GM12891 (cell line): ENCODE results near the gene NTRK3.

Experiments used
- POLR2A ChIP-seq: IDR thresholded peaks from 2 replicates; pipeline ENCODE4 v1.6.1; 2011; ENCODE audit warnings: low read depth, low read length, control low read depth
- POLR2AphosphoS5 ChIP-seq: IDR thresholded peaks from 2 replicates; pipeline ENCODE4 v1.6.1; 2011; ENCODE audit warnings: low read depth, low read length, control low read depth
- POU2F2 ChIP-seq: IDR thresholded peaks from 2 replicates; pipeline ENCODE4 v1.6.1; 2011; ENCODE audit warnings: low read depth, mild to moderate bottlenecking, control low read depth, low read length, moderate library complexity
- SPI1 ChIP-seq: IDR thresholded peaks from 2 replicates; pipeline ENCODE4 v1.6.1; 2011; ENCODE audit warnings: low read depth, low read length, control low read depth
- TAF1 ChIP-seq: IDR thresholded peaks from 2 replicates; pipeline ENCODE4 v1.6.1; 2011; ENCODE audit warnings: low read depth, low read length, control low read depth

DNA sequence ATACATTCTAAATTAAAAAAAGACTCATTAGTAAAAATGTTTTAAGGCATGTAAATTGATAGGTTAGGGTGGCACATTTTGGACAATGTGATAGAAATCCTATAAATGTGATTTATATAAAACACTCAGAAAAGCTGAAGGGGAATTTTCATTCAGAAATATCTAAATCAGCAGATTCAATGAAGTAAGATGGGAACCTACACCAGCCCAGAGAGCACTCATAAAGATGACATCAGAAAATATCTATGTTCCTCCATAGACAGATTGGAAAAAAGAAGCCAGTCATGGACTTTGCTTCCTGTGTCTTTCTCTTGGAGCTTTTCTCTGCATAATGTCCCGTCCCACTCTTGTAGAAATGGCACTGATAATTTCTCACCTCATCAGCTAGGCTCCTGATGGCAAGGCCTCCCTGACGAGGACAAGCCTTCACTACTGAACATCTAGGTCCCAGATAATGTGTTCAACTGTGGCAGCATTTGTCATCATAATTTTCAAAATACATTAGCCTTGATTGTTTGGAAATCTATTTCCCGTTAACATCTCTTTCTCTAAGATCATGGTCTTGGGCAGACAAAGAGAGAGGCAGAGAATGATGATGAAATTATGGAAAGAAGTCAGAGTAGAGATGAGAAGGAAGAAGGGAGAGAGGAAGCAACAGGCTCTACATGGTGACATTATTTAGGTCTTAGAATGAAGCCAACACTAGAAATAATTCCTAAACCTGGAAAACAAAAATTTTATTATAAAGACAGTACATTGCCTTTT is 354.4 kb downstream of the NTRK3 start:
- TF ChIP-seq TAF1 (no peak), POLR2A (no peak), POLR2AphosphoS5 (no peak), SPI1 (no peak), POU2F2 (no peak)
